Activated T-helper 1 cell treated with Interleukin-2 at 50 U/mL for 16 hours (primary cell): ENCODE results near the gene MANEA.
"Not testable (repeated sequence)": the region's sequence is repeated elsewhere in the genome, so short reads cannot be mapped to it uniquely, and the experiment has no call there.

Experiments used
- DNase-seq: peaks from one replicate; pipeline ENCODE4 v3.0.0-alpha.2; 2020; ENCODE audit warnings: low read depth

Gene MANEA, protein sequence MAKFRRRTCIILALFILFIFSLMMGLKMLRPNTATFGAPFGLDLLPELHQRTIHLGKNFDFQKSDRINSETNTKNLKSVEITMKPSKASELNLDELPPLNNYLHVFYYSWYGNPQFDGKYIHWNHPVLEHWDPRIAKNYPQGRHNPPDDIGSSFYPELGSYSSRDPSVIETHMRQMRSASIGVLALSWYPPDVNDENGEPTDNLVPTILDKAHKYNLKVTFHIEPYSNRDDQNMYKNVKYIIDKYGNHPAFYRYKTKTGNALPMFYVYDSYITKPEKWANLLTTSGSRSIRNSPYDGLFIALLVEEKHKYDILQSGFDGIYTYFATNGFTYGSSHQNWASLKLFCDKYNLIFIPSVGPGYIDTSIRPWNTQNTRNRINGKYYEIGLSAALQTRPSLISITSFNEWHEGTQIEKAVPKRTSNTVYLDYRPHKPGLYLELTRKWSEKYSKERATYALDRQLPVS

GRCh38 chr6:95577304-95578105 lies at the start of gene MANEA:
Gene MANEA, plus strand, starts transcription at chr6:95577535. Its CDS starts 8,905 bp downstream, at chr6:95586440.
- DNase-seq: peak; percentile 67

DNA sequence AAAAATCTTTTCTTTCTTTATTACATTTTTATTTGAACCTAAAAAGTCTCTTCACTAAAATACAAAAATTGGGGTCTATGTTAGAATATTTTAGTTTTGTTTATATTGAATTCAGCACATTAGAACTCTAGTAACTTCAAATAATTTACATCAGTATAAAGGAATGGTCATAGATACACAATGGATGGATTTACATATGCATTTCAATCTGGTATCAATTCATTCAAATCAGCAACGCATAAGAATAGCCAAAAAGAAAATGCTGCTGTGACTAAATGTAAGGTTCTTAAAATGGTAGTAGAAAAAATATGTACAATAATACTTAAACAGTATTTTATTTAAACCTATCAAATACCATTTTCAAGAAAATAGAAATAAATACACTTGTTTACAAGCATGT lies 47.6 kb upstream of the MANEA start:
- DNase-seq: no peak

GRCh38 chr6:95530176-95530819 lies 47.0 kb upstream of the MANEA start:
- DNase-seq: no peak

- no peak for DNase-seq
These were observed 33.5 kb upstream of the MANEA start for GRCh38 chr6:95543798-95544197.

GRCh38 chr6:95544517-95545225 lies 32.7 kb upstream of the MANEA start:
- DNase-seq: no peak

DNA sequence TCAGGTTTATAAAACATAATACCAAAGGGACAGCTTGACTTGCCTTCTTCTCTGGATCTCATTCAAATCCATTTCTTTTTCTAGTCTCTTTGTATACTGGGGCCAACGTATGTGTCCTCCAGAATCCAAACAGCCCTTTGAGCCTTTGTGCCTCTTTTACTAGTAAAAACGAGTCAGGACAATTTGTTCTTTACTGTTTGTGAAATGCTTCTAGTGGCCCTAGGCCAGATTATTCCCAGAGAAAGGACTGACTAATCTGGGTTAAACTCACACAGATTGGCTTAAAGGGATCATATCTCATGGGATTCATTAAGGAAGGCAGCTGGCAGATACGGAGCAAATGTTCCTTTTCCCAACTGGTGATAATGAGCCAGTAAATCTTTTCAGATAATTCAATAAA lies 32.1 kb upstream of the MANEA start:
- no peak for DNase-seq

DNA sequence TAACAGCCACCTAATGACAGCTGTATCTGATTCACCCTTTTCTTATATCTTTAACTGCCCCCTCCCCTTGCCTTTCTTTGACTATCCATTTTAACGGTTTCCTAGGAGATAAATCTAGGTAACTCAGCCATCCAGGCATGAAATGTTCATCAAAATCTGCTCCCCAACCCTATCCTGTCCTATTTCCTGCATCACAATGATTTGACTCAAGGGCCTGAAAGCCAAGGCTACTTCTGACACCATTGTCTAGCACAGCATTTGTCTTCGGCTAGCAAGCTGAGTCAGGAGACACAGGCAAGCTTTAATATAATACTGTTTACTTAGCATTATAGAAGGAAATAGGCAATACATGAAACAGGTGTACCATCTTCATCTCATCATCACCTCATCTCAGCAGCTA lies 31.6 kb upstream of the MANEA start:
- no peak for DNase-seq

DNA sequence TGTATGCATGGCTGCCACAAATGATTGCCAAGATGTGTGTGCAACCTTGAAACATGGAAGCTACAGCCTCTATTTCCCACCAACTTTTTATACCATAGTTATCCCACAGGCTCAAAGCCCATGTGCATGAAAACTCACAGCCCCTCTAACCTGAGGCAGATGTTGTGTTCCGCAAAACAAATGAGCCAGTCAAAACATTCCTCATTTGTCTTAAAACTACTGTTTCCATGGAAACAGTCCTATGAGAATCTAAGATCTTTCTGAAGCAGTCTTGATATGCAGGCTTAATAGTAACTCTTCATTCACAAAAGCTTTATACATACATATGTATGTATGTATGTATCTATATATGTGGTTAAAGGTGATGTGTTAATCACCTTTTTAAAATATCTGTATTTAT lies 31.2 kb upstream of the MANEA start:
- no peak for DNase-seq

DNA sequence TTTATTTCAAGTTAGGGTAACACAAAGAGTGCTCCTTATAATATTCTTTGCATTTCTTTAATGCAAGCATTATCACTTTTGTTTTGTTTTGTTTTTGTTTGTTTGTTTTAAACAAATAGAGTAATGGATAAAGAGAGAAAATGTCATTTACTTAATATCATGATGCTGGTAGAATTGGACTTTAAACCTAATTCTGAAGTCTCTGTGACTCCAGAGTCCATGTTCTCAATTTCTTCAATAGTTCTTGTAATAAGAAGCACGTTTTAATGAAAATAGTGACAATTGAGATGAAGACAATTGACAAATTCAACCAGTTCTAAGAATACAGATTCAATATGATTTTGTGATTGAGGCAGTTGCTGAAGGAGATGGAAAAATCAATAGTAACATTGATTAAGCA lies 30.3 kb upstream of the MANEA start:
- no peak for DNase-seq

DNA sequence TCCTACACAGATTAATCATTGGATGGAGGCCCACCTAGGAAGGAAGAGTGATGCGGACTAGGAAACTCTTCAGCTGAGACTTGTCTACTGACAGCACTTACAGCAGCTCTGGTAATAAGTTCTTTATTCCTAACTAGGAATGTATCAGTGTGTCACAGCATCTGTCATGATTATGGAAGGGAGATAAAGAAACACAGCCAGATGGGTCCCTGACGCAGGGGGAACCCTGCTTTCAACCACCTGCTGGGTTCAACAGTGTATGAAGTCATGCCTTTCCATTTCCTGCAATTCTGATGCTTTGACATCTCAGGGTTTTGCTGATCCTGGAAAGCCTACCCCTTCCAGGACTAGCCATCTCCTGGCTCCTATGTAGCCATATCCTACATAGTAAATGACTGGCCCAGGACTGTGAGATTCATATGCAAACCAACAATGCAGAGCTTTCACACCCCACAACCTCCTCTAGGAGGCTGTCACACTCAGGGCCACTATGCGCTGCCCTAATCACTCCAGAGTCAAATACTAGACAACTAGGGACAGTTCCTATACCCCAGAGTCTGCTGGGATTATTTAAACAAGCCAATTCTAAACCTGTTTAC lies 29.0 kb upstream of the MANEA start:
- DNase-seq: no peak

DNA sequence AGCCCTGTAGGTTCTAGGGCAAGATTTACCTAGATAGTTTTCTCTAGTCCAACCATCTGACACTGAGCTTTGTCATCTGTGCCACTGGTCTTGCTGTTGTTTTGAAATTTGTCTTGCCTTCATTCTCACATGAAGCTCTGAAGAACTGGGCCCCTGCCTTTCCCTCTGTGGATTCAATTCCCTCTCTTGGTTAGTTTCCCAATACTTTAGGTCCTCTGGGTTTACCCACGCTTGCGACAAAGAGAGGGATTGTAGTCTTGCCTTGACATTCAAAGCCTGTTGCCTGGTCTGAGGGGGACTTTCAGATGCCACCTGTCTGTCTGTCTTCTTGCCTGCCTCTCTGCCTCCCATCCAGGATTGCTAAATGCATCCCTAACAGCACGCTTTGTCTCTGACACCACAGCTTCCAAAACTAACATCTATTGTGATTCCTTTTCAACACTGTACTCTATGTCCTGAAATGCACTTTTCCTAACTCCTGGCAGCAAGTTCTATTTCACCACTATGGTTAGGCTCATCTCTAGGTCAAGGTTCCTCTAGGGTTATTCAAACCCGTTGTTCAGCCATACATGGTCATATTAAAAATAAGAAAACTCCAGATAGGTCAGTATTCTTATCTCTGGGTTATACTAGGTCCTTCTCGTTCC lies 25.5 kb upstream of the MANEA start:
- no peak for DNase-seq

- no peak for DNase-seq
These were observed 23.5 kb upstream of the MANEA start for GRCh38 chr6:95553880-95554279.

DNA sequence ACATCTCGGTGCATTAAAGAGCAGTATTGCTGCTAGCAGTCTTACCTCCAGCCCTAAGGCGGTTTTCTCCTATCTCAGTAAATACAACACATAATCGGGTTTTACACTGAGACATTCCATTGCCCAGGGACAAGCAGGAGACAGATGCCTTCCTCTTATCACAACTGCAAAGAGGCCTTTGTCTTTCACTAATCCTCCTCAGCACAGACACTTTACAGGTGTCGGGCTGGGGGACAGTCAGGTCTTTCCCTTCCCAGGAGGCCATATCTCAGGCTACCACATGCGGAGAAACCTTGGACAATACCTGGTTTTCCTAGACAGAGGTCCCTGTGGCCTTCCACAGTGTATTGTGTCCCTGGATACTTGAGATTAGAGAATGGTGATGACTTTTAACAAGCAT lies 16.4 kb upstream of the MANEA start:
- DNase-seq: not testable (repeated sequence)

DNA sequence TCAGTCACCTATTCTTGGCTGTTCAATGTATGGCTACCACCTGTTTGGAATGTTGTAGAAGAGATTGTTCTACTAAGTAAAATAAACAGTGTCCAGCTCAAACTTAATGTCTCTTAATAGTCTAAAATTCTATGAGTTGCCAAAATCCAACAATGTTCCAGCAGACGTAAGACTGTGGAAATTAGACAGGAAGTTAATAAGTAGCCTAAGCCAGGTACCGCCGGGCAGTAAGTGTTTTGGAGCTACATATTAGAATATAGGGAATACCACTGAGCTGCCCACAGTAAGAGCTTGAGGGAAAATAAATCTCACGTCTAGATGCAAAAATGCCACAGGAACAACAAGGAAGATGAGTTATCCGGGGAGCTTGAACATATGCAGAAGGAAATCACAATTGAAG lies 7.8 kb upstream of the MANEA start:
- no peak for DNase-seq

- no peak for DNase-seq
These were observed 5.2 kb upstream of the MANEA start for GRCh38 chr6:95572098-95572497.

DNA sequence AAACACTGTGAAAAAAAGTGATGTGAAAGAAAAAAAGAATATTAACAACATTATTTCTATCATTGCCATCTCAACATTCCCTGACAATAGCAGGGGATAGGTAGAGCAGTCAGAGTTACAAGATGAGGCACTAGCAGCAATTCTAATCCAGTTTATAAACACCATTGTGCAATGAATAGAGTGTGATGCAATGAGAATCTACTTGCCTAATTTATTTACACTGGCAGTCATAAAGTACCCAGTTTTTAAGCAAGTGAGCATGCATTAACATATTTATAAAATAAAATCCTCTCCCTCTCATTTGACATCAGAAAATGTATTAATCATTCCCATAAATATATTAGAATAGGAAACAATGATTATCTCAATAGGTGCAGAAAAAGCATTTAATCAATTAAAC lies 2.5 kb upstream of the MANEA start:
- no peak for DNase-seq

DNA sequence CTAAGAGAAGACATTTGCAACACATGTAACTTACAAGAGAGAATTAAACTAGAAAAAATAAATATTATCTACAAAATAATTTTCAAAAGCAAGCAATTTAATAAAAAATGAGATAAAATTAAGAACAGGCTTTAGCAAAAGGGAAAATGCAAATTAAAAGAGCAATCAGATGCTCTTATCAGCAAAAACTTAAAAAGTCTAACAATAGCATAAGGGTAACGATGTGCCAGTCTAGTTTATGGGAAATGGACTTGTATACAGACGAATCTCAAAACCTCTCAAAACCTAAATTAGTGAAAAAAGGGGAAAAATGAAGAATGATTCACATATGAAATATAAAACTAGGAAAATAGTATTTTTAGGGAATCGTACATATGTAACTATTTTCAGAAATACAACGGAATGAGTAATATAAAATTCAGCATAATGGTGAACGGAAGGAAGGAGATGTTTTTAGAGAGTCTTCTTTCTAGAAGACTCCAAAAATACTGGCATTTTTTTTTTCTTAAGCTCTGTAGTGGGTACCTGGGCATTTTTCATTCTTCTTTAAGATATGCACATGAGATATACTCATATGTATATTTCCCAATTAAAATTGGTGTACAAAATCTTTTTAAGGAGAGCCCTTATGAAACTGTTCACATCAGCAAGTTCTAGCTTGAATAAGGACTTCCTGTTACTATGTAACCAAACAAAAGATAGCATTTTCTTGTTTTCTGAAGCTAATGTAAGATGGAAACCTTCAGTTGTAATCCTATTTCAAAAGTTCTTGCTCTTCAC lies 927 bp upstream of the MANEA start:
- DNase-seq: no peak

DNA sequence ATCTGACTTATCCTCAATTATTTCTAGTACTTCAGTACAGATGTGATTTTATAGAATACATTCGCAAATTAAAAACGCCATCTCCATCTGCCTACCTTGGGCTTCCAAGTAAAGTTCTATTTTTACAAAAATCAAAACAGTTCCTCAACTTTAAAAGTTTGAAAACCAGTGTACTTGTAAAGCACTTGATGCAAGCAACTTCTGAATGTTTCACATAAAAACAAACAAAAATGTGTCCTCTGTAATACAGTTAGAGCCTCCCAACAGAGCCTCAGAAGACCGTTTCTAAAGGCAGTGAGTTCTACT lies 384 bp upstream of the MANEA start:
- DNase-seq: no peak

DNA sequence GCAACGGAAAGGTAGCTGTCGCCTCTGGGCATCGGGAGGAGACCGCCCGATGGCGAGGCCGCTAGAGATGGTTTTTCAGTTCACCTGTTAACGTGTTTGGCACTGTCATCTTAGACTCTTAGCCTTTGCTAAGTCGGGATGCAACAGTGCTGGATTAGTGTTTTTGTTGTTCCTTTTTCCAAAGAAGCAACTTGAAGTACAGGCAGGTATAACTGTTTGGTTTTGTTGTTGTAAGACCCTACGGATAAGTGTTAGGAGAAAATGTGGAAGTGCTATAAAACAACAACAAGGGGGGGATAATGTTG lies 723 bp downstream of the MANEA start:
- DNase-seq: peak; percentile 0

DNA sequence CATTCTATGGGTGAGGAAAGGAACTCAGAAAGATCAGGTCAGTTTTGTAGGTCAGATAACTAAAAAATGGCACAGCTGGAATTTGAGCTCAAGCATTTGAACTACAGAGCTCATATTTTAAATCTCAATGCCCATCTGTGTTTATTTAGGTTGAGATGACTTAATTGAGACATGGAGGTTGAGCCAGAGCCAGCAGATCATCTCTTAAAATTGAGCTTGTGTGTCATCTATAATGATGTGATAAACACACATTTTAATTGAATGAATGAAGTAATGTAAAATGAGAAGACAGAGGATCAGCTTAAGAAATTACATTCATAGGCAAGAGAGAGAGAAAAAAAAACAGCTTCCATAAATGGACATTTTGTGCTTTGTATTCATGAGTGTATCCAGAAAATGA lies 3.7 kb downstream of the MANEA start:
- no peak for DNase-seq

DNA sequence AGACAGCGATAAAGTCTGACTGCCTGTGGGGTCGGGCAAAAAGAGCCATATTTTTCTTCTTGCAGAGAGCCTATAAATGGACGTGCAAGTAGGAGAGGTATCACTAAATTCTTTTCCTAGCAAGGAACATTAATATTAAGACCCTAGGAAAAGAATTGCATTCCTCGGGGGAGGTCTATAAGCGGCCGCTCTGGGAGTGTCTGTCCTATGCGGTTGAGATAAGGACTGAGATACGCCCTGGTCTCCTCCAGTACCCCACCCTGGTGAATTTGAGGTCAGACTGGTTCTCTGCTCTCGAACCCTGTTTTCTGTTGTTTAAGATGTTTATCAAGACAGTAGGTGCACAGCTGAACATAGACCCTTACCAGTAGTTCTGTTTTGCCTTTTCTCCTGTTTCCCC lies 6.9 kb downstream of the MANEA start:
- DNase-seq: not testable (repeated sequence)
